ENCODE data around the gene THUMPD3.
A peak's percentile ranks its signal among the peaks of the same experiment; 100 is the strongest.

The THUMPD3 gene

GRCh38 chr3:9345041-9345440, 17.8 kb upstream of the THUMPD3 start:
- DNase-seq (ENCODE audit: low spot score), result no peak
- Mint-ChIP-seq H3K36me3 (ENCODE audit: low read depth) (no peaks in the 10 kb centered on the region), H3K27me3 (ENCODE audit: low read depth) (no peaks in the 10 kb centered on the region), H3K27ac (no peak overlapping the region), H3K4me3 (no peak overlapping the region), H3K9me3 (no peaks in the 10 kb centered on the region), H3K4me1 (ENCODE audit: low read depth) (no peaks in the 10 kb centered on the region)

GRCh38 chr3:9346141-9346540, 16.7 kb upstream of the THUMPD3 start:
- Mint-ChIP-seq H3K27ac (no peak overlapping the region), H3K36me3 (ENCODE audit: low read depth) (no peaks in the 10 kb centered on the region)

GRCh38 chr3:9347081-9347480, 15.8 kb upstream of the THUMPD3 start:
- no peak for DNase-seq (ENCODE audit: low spot score)

More at GRCh38 chr3:9346141-9346540, 16.7 kb upstream of the THUMPD3 start:
- no peak for DNase-seq (ENCODE audit: low spot score)
- no peaks in the 10 kb centered on the region for H3K4me1 Mint-ChIP-seq (ENCODE audit: low read depth)
- no peaks in the 10 kb centered on the region for H3K9me3 Mint-ChIP-seq
- no peaks in the 10 kb centered on the region for H3K27me3 Mint-ChIP-seq (ENCODE audit: low read depth)
- no peak overlapping the region for H3K4me3 Mint-ChIP-seq

GRCh38 chr3:9347887-9348286, 15.0 kb upstream of the THUMPD3 start:
- Mint-ChIP-seq H3K4me3 (no peak overlapping the region), H3K4me1 (ENCODE audit: low read depth) (peaks cover under 1% of the 10 kb centered on the region), H3K9me3 (no peaks in the 10 kb centered on the region), H3K36me3 (ENCODE audit: low read depth) (no peaks in the 10 kb centered on the region), H3K27ac (no peak overlapping the region), H3K27me3 (ENCODE audit: low read depth) (no peaks in the 10 kb centered on the region)
- DNase-seq (ENCODE audit: low spot score), result no peak

More at GRCh38 chr3:9347081-9347480, 15.8 kb upstream of the THUMPD3 start:
- Mint-ChIP-seq H3K4me1 (ENCODE audit: low read depth) (no peaks in the 10 kb centered on the region), H3K36me3 (ENCODE audit: low read depth) (no peaks in the 10 kb centered on the region), H3K27ac (no peak overlapping the region), H3K4me3 (no peak overlapping the region), H3K27me3 (ENCODE audit: low read depth) (no peaks in the 10 kb centered on the region), H3K9me3 (no peaks in the 10 kb centered on the region)

- H3K27ac Mint-ChIP-seq, result no peak overlapping the region
- no peak overlapping the region for H3K4me3 Mint-ChIP-seq
- H3K27me3 Mint-ChIP-seq (ENCODE audit: low read depth), result no peaks in the 10 kb centered on the region
- H3K9me3 Mint-ChIP-seq, result no peaks in the 10 kb centered on the region
- H3K36me3 Mint-ChIP-seq (ENCODE audit: low read depth), result no peaks in the 10 kb centered on the region
- H3K4me1 Mint-ChIP-seq (ENCODE audit: low read depth), result peaks cover 7% of the 10 kb centered on the region
- no peak for DNase-seq (ENCODE audit: low spot score)
These were observed 13.3 kb upstream of the THUMPD3 start for GRCh38 chr3:9349321-9350117.

GRCh38 chr3:9351709-9352126, 11.1 kb upstream of the THUMPD3 start:
- H3K4me3 Mint-ChIP-seq, result no peak overlapping the region
- no peak overlapping the region for H3K27ac Mint-ChIP-seq
- H3K4me1 Mint-ChIP-seq (ENCODE audit: low read depth), result peaks cover 17% of the 10 kb centered on the region
- DNase-seq (ENCODE audit: low spot score), result no peak
- H3K36me3 Mint-ChIP-seq (ENCODE audit: low read depth), result no peaks in the 10 kb centered on the region
- H3K9me3 Mint-ChIP-seq, result no peaks in the 10 kb centered on the region
- no peaks in the 10 kb centered on the region for H3K27me3 Mint-ChIP-seq (ENCODE audit: low read depth)

GRCh38 chr3:9352917-9353752, 9.7 kb upstream of the THUMPD3 start:
- H3K27ac Mint-ChIP-seq, result no peak overlapping the region
- peaks cover 17% of the 10 kb centered on the region for H3K4me1 Mint-ChIP-seq (ENCODE audit: low read depth)
- H3K4me3 Mint-ChIP-seq, result no peak overlapping the region
- no peaks in the 10 kb centered on the region for H3K27me3 Mint-ChIP-seq (ENCODE audit: low read depth)
- H3K36me3 Mint-ChIP-seq (ENCODE audit: low read depth), result no peaks in the 10 kb centered on the region
- peak; percentile 26 for DNase-seq (ENCODE audit: low spot score)
- H3K9me3 Mint-ChIP-seq, result no peaks in the 10 kb centered on the region

GRCh38 chr3:9361691-9362388, 1.0 kb upstream of the THUMPD3 start:
- H3K4me1 Mint-ChIP-seq (ENCODE audit: low read depth), result peaks cover 27% of the 10 kb centered on the region
- peak overlapping the region; percentile 31 for H3K27ac Mint-ChIP-seq
- peaks cover 3% of the 10 kb centered on the region for H3K27me3 Mint-ChIP-seq (ENCODE audit: low read depth)
- no peaks in the 10 kb centered on the region for H3K9me3 Mint-ChIP-seq
- peaks cover 29% of the 10 kb centered on the region for H3K36me3 Mint-ChIP-seq (ENCODE audit: low read depth)
- no peak for DNase-seq (ENCODE audit: low spot score)
- H3K4me3 Mint-ChIP-seq, result peak overlapping the region; percentile 24

- peaks cover 64% of the 10 kb centered on the region for H3K36me3 Mint-ChIP-seq (ENCODE audit: low read depth)
- no peaks in the 10 kb centered on the region for H3K27me3 Mint-ChIP-seq (ENCODE audit: low read depth)
- H3K4me1 Mint-ChIP-seq (ENCODE audit: low read depth), result peaks cover 24% of the 10 kb centered on the region
- no peak overlapping the region for H3K27ac Mint-ChIP-seq
- H3K4me3 Mint-ChIP-seq, result no peak overlapping the region
- H3K9me3 Mint-ChIP-seq, result no peaks in the 10 kb centered on the region
- DNase-seq (ENCODE audit: low spot score), result no peak
These were observed 6.7 kb downstream of the THUMPD3 start for GRCh38 chr3:9369508-9369907.

- H3K4me1 Mint-ChIP-seq (ENCODE audit: low read depth), result peaks cover 18% of the 10 kb centered on the region
- H3K36me3 Mint-ChIP-seq (ENCODE audit: low read depth), result peaks cover 65% of the 10 kb centered on the region
- DNase-seq (ENCODE audit: low spot score), result no peak
- H3K4me3 Mint-ChIP-seq, result peak overlapping the region; percentile 2
- H3K9me3 Mint-ChIP-seq, result no peaks in the 10 kb centered on the region
- H3K27ac Mint-ChIP-seq, result peak overlapping the region; percentile 1
- H3K27me3 Mint-ChIP-seq (ENCODE audit: low read depth), result no peaks in the 10 kb centered on the region
These were observed 10.6 kb downstream of the THUMPD3 start for GRCh38 chr3:9373465-9373864.

- DNase-seq (ENCODE audit: low spot score), result no peak
- no peak overlapping the region for H3K4me3 Mint-ChIP-seq
- H3K36me3 Mint-ChIP-seq (ENCODE audit: low read depth), result peaks cover 55% of the 10 kb centered on the region
- H3K27me3 Mint-ChIP-seq (ENCODE audit: low read depth), result no peaks in the 10 kb centered on the region
- H3K4me1 Mint-ChIP-seq (ENCODE audit: low read depth), result peaks cover 18% of the 10 kb centered on the region
- no peaks in the 10 kb centered on the region for H3K9me3 Mint-ChIP-seq
- H3K27ac Mint-ChIP-seq, result no peak overlapping the region
These were observed 15.1 kb downstream of the THUMPD3 start for GRCh38 chr3:9377981-9378380.

- Mint-ChIP-seq H3K36me3 (ENCODE audit: low read depth) (peaks cover 58% of the 10 kb centered on the region), H3K4me3 (no peak overlapping the region), H3K27ac (no peak overlapping the region), H3K27me3 (ENCODE audit: low read depth) (no peaks in the 10 kb centered on the region), H3K9me3 (no peaks in the 10 kb centered on the region), H3K4me1 (ENCODE audit: low read depth) (peaks cover 12% of the 10 kb centered on the region)
- no peak for DNase-seq (ENCODE audit: low spot score)
These were observed 16.5 kb downstream of the THUMPD3 start for GRCh38 chr3:9379327-9379726.

- Mint-ChIP-seq H3K4me3 (no peak overlapping the region), H3K36me3 (ENCODE audit: low read depth) (peaks cover 61% of the 10 kb centered on the region), H3K27ac (no peak overlapping the region), H3K27me3 (ENCODE audit: low read depth) (no peaks in the 10 kb centered on the region), H3K9me3 (no peaks in the 10 kb centered on the region), H3K4me1 (ENCODE audit: low read depth) (peaks cover 12% of the 10 kb centered on the region)
- no peak for DNase-seq (ENCODE audit: low spot score)
These were observed 17.2 kb downstream of the THUMPD3 start for GRCh38 chr3:9380014-9380413.
